ENCODE results near the gene AHRR. TPM values are rescaled to one million over a fixed set of nuclear protein-coding genes. Genes with fewer than 3 reads are reported as not detected.

AHRR gene
- total and polyA plus RNA-seq, 9 of the 15 experiments (the other 6 are each of a cell fraction or from before 2014, with no cell fraction given) = 0.06 to 1.6 (median 0.75) TPM; not detected in 1

DNA sequence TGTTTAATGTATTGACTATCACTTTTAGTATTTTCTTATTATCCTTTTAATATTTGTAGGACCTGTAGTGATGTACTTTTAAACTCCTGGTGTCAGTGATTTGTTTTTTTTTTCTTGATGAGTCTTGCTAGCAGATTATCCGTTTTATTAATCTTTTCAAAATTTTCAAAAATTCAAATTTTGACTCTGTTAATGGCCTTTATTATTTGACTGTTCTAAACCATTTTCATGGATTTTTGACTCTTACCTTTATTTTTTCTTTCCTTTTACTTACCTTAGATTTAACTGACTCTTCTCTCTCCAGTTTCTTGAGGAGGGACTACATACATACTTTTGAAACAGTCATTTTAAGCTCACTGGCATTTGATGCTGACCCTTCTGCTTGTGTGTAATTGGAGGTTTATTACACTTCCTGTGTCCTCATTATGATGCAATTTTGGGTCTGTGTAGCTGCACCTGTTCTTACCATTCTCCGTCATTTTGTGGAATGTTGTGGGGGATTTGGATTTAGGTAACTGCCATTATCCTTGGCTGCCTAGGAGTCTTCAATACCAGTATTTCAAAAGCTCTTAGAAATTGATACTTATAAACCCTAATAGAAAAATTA is 89.5 kb downstream of the AHRR start:
- Histone ChIP-seq H3K36me3 (ENCODE audit: control insufficient read depth, insufficient read depth, low read length) (no peaks in the 10 kb centered on the region), H3K27me3 (ENCODE audit: control insufficient read depth in 2 of 2, insufficient read depth in 2 of 2, low read length in 2 of 2) (peaks cover 23 to 28% of the 10 kb centered on the region in 2 experiments), H3K4me2 (ENCODE audit: insufficient read depth, low read length) (no peak overlapping the region), H3K9me1 (ENCODE audit: control insufficient read depth, insufficient read depth, low read length) (no peaks in the 10 kb centered on the region), H3K9me3 (replicated peaks; ENCODE audit: control insufficient read depth, insufficient read depth, low read depth, low read length) (no peaks in the 10 kb centered on the region), H3K4me3 (no peak overlapping the region), H3K27ac (ENCODE audit: extremely low read depth, low read depth, low read length) (no peak overlapping the region), H3K9ac (ENCODE audit: insufficient read depth in 1 of 2, low read depth in 2 of 2, low read length in 2 of 2) (no peak overlapping the region), H3K4me1 (replicated peaks in 1 of 2; ENCODE audit: control insufficient read depth in 2 of 2, insufficient read depth in 2 of 2, low read length in 2 of 2) (peaks cover 13 to 21% of the 10 kb centered on the region in 2 experiments), H3K79me2 (ENCODE audit: control insufficient read depth, insufficient read depth, low read length) (no peaks in the 10 kb centered on the region), H4K20me1 (replicated peaks; ENCODE audit: control insufficient read depth, insufficient read depth, low read length) (no peaks in the 10 kb centered on the region), H2AFZ (ENCODE audit: low read depth, low read length) (no peak overlapping the region)
- in situ Hi-C loops (cut with MboI) = no loop called here
- no peak for DNase-seq (ENCODE audit: extremely low read depth in 1 of 4, low spot score in 3 of 4)
- 9% methylated on average over 2 of the region's 2 CpGs for WGBS (ENCODE audit: insufficient coverage, low coverage, missing lambda C conversion rate)
- no peak for FAIRE-seq
- no TSS peak for BruUV-seq (replicated peaks)
- intact Hi-C loops (cut with micrococcal nuclease) = no loop called here
- CTCF ChIA-PET (ENCODE audit: low intra/inter-chr PET ratio) = no interaction called here
- ATAC-seq = no peak
- POLR2A ChIA-PET = no interaction called here
- TF ChIP-seq CBX2 (IDR thresholded peaks at IDR 0.05; ENCODE audit: insufficient read depth, low read length, poor library complexity, severe bottlenecking) = peak; percentile 89
- TF ChIP-seq CBX8 (IDR thresholded peaks at IDR 0.05; ENCODE audit: borderline replicate concordance, extremely low read depth, low read depth, low read length, poor library complexity, severe bottlenecking) = peak; percentile 96
- TF ChIP-seq, protein P1, sequence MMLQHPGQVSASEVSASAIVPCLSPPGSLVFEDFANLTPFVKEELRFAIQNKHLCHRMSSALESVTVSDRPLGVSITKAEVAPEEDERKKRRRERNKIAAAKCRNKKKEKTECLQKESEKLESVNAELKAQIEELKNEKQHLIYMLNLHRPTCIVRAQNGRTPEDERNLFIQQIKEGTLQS (IDR thresholded peaks at IDR 0.05) = peak; percentile 55
- TF ChIP-seq, protein P1 (CRISPR knock-in tag; conservative IDR thresholded peaks at IDR 0.05) = no peak
- TF ChIP-seq, protein P2, sequence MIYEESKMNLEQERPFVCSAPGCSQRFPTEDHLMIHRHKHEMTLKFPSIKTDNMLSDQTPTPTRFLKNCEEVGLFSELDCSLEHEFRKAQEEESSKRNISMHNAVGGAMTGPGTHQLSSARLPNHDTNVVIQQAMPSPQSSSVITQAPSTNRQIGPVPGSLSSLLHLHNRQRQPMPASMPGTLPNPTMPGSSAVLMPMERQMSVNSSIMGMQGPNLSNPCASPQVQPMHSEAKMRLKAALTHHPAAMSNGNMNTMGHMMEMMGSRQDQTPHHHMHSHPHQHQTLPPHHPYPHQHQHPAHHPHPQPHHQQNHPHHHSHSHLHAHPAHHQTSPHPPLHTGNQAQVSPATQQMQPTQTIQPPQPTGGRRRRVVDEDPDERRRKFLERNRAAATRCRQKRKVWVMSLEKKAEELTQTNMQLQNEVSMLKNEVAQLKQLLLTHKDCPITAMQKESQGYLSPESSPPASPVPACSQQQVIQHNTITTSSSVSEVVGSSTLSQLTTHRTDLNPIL (CRISPR knock-in tag; IDR thresholded peaks at IDR 0.05) = no peak
- TF ChIP-seq CEBPG (CRISPR knock-in tag; IDR thresholded peaks at IDR 0.05) = 0 out of 2 replicates have a peak, but pooled peaks have one; percentile 39
- peak; percentile 53 to 61; a peak in 3 of 4 replicates for TF ChIP-seq CEBPG (tag; conservative IDR thresholded peaks at IDR 0.05 in 1 of 2, IDR thresholded peaks at IDR 0.05 in 1 of 2)
- no peak for TF ChIP-seq PURB (CRISPR knock-in tag; IDR thresholded peaks at IDR 0.05; ENCODE audit: low read depth)
- TF ChIP-seq EP400 (IDR thresholded peaks at IDR 0.05) = 0 out of 2 replicates have a peak, but pooled peaks have one; percentile 28
- TF ChIP-seq CEBPB (tag; IDR thresholded peaks at IDR 0.05) = peak; percentile 61
